IMR-90 (cell line): ENCODE measurements around the gene PARVB. TPM values are rescaled to one million over a fixed set of nuclear protein-coding genes. Genes with fewer than 3 reads are reported as not detected.

Experiments
- ATAC-seq: fragments of 200-7000 bp; cut with Tn5 transposase; 2 replicates; pipeline ENCODE4 v1.9.1; 2020; ENCODE audit warnings: low read depth, mild to moderate bottlenecking, moderate library complexity
- BruUV-seq: library from RNA; stranded (reverse); fragments of 400-500 nt; replicated peaks from 2 replicates; lab custom pipeline; 2021; lab: Mats Ljungman, UMichigan
- CTCF ChIA-PET: fragments of 300-600 bp; formaldehyde crosslinking; extraction: SDS; loops from one replicate; lab custom pipeline; 2021; ENCODE audit warnings: antibody characterized with exemption; lab: Yijun Ruan, JAX
- POLR2A ChIA-PET: fragments of 300-600 bp; sonication (Branson Sonifier 250); formaldehyde crosslinking; loops from one replicate; lab custom pipeline; 2022; ENCODE audit warnings: antibody characterized with exemption; ENCODE audit not compliant: unreplicated experiment; lab: Charles Lee
- DNase-seq: peaks from one replicate; pipeline ENCODE4 v3.0.0; 2013
- H2AFZ ChIP-seq: replicated peaks from 2 replicates; pipeline ENCODE3; 2013; ENCODE audit warnings: low read length, mild to moderate bottlenecking; ENCODE audit not compliant: poor library complexity
- H2AK5ac ChIP-seq: 2 replicates; pipeline ENCODE4 v1.6.1; 2013; ENCODE audit warnings: low read depth, low read length, inconsistent platforms
- H2AK9ac ChIP-seq: replicated peaks from 2 replicates; pipeline ENCODE3; 2013; ENCODE audit warnings: mild to moderate bottlenecking, low read depth, low read length, moderate library complexity; ENCODE audit not compliant: poor library complexity
- H2BK120ac ChIP-seq: 2 replicates; pipeline ENCODE4 v1.6.1; 2013; ENCODE audit warnings: low read depth, low read length, inconsistent platforms
- H2BK15ac ChIP-seq: 3 replicates; pipeline ENCODE4 v1.6.1; 2013; ENCODE audit warnings: low read depth, low read length, inconsistent platforms
- H2BK20ac ChIP-seq: 2 replicates; pipeline ENCODE4 v1.6.1; 2013; ENCODE audit warnings: low read depth, mild to moderate bottlenecking, inconsistent platforms, low read length, moderate library complexity
- H2BK5ac ChIP-seq: 2 replicates; pipeline ENCODE4 v1.6.1; 2013; ENCODE audit warnings: mild to moderate bottlenecking, low read depth, low read length, inconsistent platforms; ENCODE audit not compliant: poor library complexity, severe bottlenecking
- H3K14ac ChIP-seq: replicated peaks from 2 replicates; pipeline ENCODE4 v1.6.1; 2013; ENCODE audit warnings: low read depth, low read length, inconsistent platforms
- H3K18ac ChIP-seq: 2 replicates; pipeline ENCODE4 v1.6.1; 2013; ENCODE audit warnings: low read depth, low read length, control low read depth
- H3K23ac ChIP-seq: 2 replicates; pipeline ENCODE4 v1.6.1; 2013; ENCODE audit warnings: low read depth, low read length, inconsistent platforms
- H3K27ac ChIP-seq: 2 replicates; pipeline ENCODE4 v1.5.1; 2013; ENCODE audit warnings: mild to moderate bottlenecking, control low read depth, low read length; ENCODE audit not compliant: insufficient read depth
- H3K27me3 ChIP-seq: 2 replicates; pipeline ENCODE4 v1.6.1; 2013; ENCODE audit warnings: low read length; ENCODE audit not compliant: control insufficient read depth, insufficient read depth
- H3K36me3 ChIP-seq: 2 replicates; pipeline ENCODE4 v1.6.1; 2013; ENCODE audit warnings: low read length, mixed read lengths; ENCODE audit not compliant: control insufficient read depth, insufficient read depth
- H3K4ac ChIP-seq: 2 replicates; pipeline ENCODE4 v1.6.1; 2013; ENCODE audit warnings: low read depth, low read length, inconsistent platforms
- H3K4me1 ChIP-seq: 2 replicates; pipeline ENCODE4 v1.6.1; 2013; ENCODE audit warnings: low read length, mixed read lengths; ENCODE audit not compliant: control insufficient read depth, insufficient read depth
- H3K4me2 ChIP-seq: 2 replicates; pipeline ENCODE4 v1.6.1; 2013; ENCODE audit warnings: low read depth, mild to moderate bottlenecking, control low read depth, low read length, moderate library complexity
- H3K4me3 ChIP-seq: 2 replicates; pipeline ENCODE4 v1.5.1; 2013; ENCODE audit warnings: low read depth, mild to moderate bottlenecking, control low read depth, low read length, moderate library complexity; ENCODE audit not compliant: insufficient read depth
- H3K56ac ChIP-seq: 2 replicates; pipeline ENCODE4 v1.6.1; 2013; ENCODE audit warnings: low read length, inconsistent platforms; ENCODE audit not compliant: insufficient read depth; ENCODE audit errors: extremely low read depth
- H3K79me1 ChIP-seq, 2 experiments: 2 replicates each; pipeline ENCODE4 v1.6.1; 2013; ENCODE audit warnings: low read length in 2 of 2, inconsistent platforms in 1 of 2, low read depth in 1 of 2
- H3K9ac ChIP-seq: 2 replicates; pipeline ENCODE4 v1.6.1; 2013; ENCODE audit warnings: low read depth, low read length, control low read depth
- H3K9me1 ChIP-seq: 2 replicates; pipeline ENCODE4 v1.6.1; 2013; ENCODE audit warnings: low read length, inconsistent platforms; ENCODE audit not compliant: insufficient read depth
- H3K9me3 ChIP-seq: 2 replicates; pipeline ENCODE4 v1.6.1; 2013; ENCODE audit warnings: low read length; ENCODE audit not compliant: control insufficient read depth, insufficient read depth
- H4K20me1 ChIP-seq: 2 replicates; pipeline ENCODE4 v1.6.1; 2013; ENCODE audit warnings: low read length, inconsistent platforms; ENCODE audit not compliant: insufficient read depth
- H4K5ac ChIP-seq: 2 replicates; pipeline ENCODE4 v1.6.1; 2013; ENCODE audit warnings: mild to moderate bottlenecking, low read depth, low read length, control low read depth
- H4K8ac ChIP-seq, 2 experiments: 2 replicates each; pipeline ENCODE4 v1.6.1; 2013; ENCODE audit warnings: low read depth in 2 of 2, low read length in 2 of 2, control low read depth in 1 of 2, inconsistent platforms in 1 of 2
- H4K91ac ChIP-seq: 2 replicates; pipeline ENCODE4 v1.6.1; 2013; ENCODE audit warnings: low read depth, low read length, inconsistent platforms; ENCODE audit not compliant: insufficient read depth
- BHLHE40 ChIP-seq: fragments of 150-350 bp; IDR thresholded peaks from 2 replicates; pipeline ENCODE4 v1.6.1; 2016; ENCODE audit warnings: mild to moderate bottlenecking, low read depth, low read length
- CEBPB ChIP-seq: IDR thresholded peaks from 2 replicates; pipeline ENCODE4 v1.6.1; 2012; ENCODE audit warnings: low read depth, low read length, improper control_type of control experiment
- CHD1 ChIP-seq: IDR thresholded peaks from 2 replicates; pipeline ENCODE4 v1.6.1; 2012; ENCODE audit warnings: low read depth, low read length, improper control_type of control experiment
- FOS ChIP-seq: fragments of 150-350 bp; IDR thresholded peaks from 2 replicates; pipeline ENCODE4 v1.6.1; 2016; ENCODE audit warnings: low read depth, low read length
- MAFK ChIP-seq: IDR thresholded peaks from 2 replicates; pipeline ENCODE4 v1.6.1; 2012; ENCODE audit warnings: low read depth, low read length, improper control_type of control experiment
- MAZ ChIP-seq: IDR thresholded peaks from 2 replicates; pipeline ENCODE4 v1.6.1; 2012; ENCODE audit warnings: low read depth, mild to moderate bottlenecking, low read length, improper control_type of control experiment, moderate library complexity, borderline replicate concordance
- MXI1 ChIP-seq: IDR thresholded peaks from 2 replicates; pipeline ENCODE4 v1.6.1; 2012; ENCODE audit warnings: low read depth, mild to moderate bottlenecking, low read length, moderate library complexity, borderline replicate concordance
- NFE2L2 ChIP-seq: fragments of 150-350 bp; IDR thresholded peaks from 2 replicates; pipeline ENCODE4 v1.6.1; 2016; ENCODE audit warnings: low read depth, mild to moderate bottlenecking, low read length
- POLR2A ChIP-seq: IDR thresholded peaks from 2 replicates; pipeline ENCODE4 v1.6.1; 2012; ENCODE audit warnings: mild to moderate bottlenecking, low read depth, low read length
- RAD21 ChIP-seq: IDR thresholded peaks from 2 replicates; pipeline ENCODE4 v1.6.1; 2012; ENCODE audit warnings: low read length, improper control_type of control experiment
- RCOR1 ChIP-seq: IDR thresholded peaks from 2 replicates; pipeline ENCODE4 v1.6.1; 2012; ENCODE audit warnings: mild to moderate bottlenecking, low read length, improper control_type of control experiment; ENCODE audit not compliant: insufficient replicate concordance
- RFX5 ChIP-seq: IDR thresholded peaks from 2 replicates; pipeline ENCODE4 v1.8.0; 2012; ENCODE audit warnings: low read depth, mild to moderate bottlenecking, low read length, moderate library complexity
- SMC3 ChIP-seq: fragments of 150-350 bp; IDR thresholded peaks from 2 replicates; pipeline ENCODE4 v1.6.1; 2016; ENCODE audit warnings: low read depth, mild to moderate bottlenecking, antibody characterized with exemption, low read length, moderate library complexity
- WGBS, 2 experiments: methylation state at CpG; one replicate each; pipeline versions ENCODE4 v1.1.5 to v1.1.7; 2013; ENCODE audit warnings: missing lambda C conversion rate in 2 of 2; ENCODE audit not compliant: insufficient read length in 1 of 2; ENCODE audit errors: extremely low coverage in 2 of 2; 5-methylcytosine and 5-hydroxymethylcytosine counted together
- dilution Hi-C: fragments of 300-500 bp; cut with HindIII; formaldehyde crosslinking; loops from one replicate; pipeline ENCODE4 v1.14.3; 2018; ENCODE audit warnings: low sequenced_read_pairs; ENCODE audit not compliant: unreplicated experiment
- in situ Hi-C: fragments of 300-500 bp; cut with MboI; formaldehyde crosslinking; loops from 3 replicates; pipeline ENCODE4 v1.14.3; 2019; ENCODE audit warnings: low sequenced_read_pairs, inconsistent platforms, mixed read lengths
- intact Hi-C: fragments of 100-400 bp; cut with micrococcal nuclease; formaldehyde crosslinking; loops from 2 replicates; pipeline ENCODE4 v1.10.0; 2022
- polyA plus RNA-seq, 3 experiments: library from polyadenylated mRNA; depleted of rRNA; stranded (reverse); fragments of >200 nt; gene quantifications; 2 replicates each; pipeline ENCODE4 v1.2.3, GENCODE V29; 2012; ENCODE audit warnings: low replicate concordance in 1 of 3
- total RNA-seq: library from RNA; depleted of rRNA; stranded (reverse); fragments of >200 nt; gene quantifications from 2 replicates; pipeline ENCODE4 v1.2.3, GENCODE V29; 2012
- TF ChIP-seq, protein P1 (sequence below): fragments of 150-350 bp; IDR thresholded peaks from 2 replicates; pipeline ENCODE4 v1.6.1; 2016; ENCODE audit warnings: low read depth, mild to moderate bottlenecking, low read length, moderate library complexity, borderline replicate concordance
- TF ChIP-seq, protein P2 (sequence below): conservative IDR thresholded peaks from 2 replicates; pipeline ENCODE4 v1.5.1; 2012; ENCODE audit warnings: mild to moderate bottlenecking, low read depth, low read length, improper control_type of control experiment
- TF ChIP-seq, protein P3 (sequence below): fragments of 150-350 bp; IDR thresholded peaks from 2 replicates; pipeline ENCODE4 v1.6.1; 2017; ENCODE audit warnings: mild to moderate bottlenecking, antibody characterized with exemption, low read length, low read depth

PARVB gene
- total and polyA plus RNA-seq, 2 of the 4 experiments (the other 2 are of a cell fraction): 44.3 to 53.9 TPM

DNA sequence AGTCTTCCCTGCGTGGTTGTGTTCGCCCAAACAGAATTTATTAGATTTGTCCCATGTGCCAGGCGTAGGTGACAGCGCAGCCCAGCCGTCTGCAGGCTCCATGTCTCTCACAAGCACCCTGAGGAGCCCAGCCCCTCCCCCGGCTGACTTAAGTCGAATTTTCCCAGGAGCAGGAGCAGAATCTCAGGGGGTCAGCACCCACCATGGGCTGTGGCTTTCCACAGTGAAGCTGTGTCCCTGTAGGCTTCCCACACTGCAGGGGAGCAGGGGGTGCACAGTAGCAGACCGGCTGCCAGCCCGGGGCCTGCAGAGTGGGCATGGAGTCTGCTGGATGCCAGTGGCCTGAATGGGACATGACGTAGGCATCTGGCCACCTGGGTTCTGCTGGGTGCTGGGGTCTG, 172.6 kb downstream of the PARVB start:
- Histone ChIP-seq H4K91ac (no peak overlapping the region), H3K36me3 (no peaks in the 10 kb centered on the region), H2AFZ (no peak overlapping the region), H3K14ac (no peak overlapping the region), H2BK20ac (no peak overlapping the region), H2BK5ac (no peak overlapping the region), H4K5ac (no peak overlapping the region), H3K4me1 (peaks cover 14% of the 10 kb centered on the region), H3K27ac (no peak overlapping the region), H3K9me3 (no peaks in the 10 kb centered on the region), H3K23ac (no peak overlapping the region), H2AK5ac (no peak overlapping the region), H3K18ac (no peak overlapping the region), H2BK120ac (no peak overlapping the region), H3K4me2 (no peak overlapping the region), H4K20me1 (no peaks in the 10 kb centered on the region), H4K8ac (no peak overlapping the region), H3K9ac (no peak overlapping the region), H3K27me3 (peaks cover 35% of the 10 kb centered on the region), H3K4me3 (no peak overlapping the region), H3K56ac (no peak overlapping the region), H3K9me1 (peaks cover 5% of the 10 kb centered on the region), H3K4ac (no peak overlapping the region), H3K79me1 (no peaks in the 10 kb centered on the region), H2BK15ac (no peak overlapping the region), H2AK9ac (no peak overlapping the region)
- intact Hi-C loops (no loop called here), in situ Hi-C loops (no loop called here), dilution Hi-C loops (no loop called here)
- no peak for ATAC-seq
- TF ChIP-seq NFE2L2 (no peak), MAZ (no peak), BHLHE40 (no peak), SMC3 (no peak), MAFK (no peak), CEBPB (no peak), RFX5 (no peak), FOS (no peak), CHD1 (no peak), POLR2A (no peak), RAD21 (no peak), RCOR1 (no peak), MXI1 (no peak)
- TF ChIP-seq, protein P1, sequence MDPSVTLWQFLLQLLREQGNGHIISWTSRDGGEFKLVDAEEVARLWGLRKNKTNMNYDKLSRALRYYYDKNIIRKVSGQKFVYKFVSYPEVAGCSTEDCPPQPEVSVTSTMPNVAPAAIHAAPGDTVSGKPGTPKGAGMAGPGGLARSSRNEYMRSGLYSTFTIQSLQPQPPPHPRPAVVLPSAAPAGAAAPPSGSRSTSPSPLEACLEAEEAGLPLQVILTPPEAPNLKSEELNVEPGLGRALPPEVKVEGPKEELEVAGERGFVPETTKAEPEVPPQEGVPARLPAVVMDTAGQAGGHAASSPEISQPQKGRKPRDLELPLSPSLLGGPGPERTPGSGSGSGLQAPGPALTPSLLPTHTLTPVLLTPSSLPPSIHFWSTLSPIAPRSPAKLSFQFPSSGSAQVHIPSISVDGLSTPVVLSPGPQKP: no peak
- TF ChIP-seq, protein P2, sequence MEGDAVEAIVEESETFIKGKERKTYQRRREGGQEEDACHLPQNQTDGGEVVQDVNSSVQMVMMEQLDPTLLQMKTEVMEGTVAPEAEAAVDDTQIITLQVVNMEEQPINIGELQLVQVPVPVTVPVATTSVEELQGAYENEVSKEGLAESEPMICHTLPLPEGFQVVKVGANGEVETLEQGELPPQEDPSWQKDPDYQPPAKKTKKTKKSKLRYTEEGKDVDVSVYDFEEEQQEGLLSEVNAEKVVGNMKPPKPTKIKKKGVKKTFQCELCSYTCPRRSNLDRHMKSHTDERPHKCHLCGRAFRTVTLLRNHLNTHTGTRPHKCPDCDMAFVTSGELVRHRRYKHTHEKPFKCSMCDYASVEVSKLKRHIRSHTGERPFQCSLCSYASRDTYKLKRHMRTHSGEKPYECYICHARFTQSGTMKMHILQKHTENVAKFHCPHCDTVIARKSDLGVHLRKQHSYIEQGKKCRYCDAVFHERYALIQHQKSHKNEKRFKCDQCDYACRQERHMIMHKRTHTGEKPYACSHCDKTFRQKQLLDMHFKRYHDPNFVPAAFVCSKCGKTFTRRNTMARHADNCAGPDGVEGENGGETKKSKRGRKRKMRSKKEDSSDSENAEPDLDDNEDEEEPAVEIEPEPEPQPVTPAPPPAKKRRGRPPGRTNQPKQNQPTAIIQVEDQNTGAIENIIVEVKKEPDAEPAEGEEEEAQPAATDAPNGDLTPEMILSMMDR: no peak
- TF ChIP-seq, protein P3, sequence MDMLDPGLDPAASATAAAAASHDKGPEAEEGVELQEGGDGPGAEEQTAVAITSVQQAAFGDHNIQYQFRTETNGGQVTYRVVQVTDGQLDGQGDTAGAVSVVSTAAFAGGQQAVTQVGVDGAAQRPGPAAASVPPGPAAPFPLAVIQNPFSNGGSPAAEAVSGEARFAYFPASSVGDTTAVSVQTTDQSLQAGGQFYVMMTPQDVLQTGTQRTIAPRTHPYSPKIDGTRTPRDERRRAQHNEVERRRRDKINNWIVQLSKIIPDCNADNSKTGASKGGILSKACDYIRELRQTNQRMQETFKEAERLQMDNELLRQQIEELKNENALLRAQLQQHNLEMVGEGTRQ: no peak
- CTCF ChIA-PET: no interaction called here
- 42% methylated on average over 6 of the region's 10 CpGs; no CpG with 5 or more reads in 1 of the 2 experiments for WGBS, 2 experiments
- BruUV-seq: no TSS peak
- POLR2A ChIA-PET: no interaction called here
- no peak for DNase-seq
